NOMO-1 (cell line): ENCODE measurements around the gene RAB28.

ENCODE experiments used
- DNase-seq, 2 experiments: peaks; one replicate each; lab custom pipeline; 2025; ENCODE audit not compliant: unreplicated experiment in 2 of 2; lab: John Stamatoyannopoulos, UW

Gene RAB28

DNA sequence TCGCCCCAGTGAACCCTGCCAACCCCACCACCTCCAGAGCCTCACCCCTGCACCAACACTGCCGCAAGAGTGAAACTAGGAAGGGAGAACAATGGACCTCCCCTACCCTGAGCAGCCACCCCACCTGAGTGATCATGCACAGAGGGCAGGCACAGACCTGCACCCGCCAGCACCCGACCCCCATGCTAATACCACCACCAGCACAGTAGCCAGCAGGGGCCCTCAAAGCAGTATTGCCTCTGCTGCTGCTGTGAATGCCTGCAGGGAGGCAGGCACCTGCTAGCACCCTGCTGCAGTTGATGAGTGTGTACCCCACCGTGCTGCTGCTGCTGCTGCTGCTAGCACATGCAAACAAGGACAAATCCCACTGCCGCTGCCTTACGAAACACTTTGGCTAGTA lies 100.1 kb downstream of the RAB28 start:
- no peak for DNase-seq

DNA sequence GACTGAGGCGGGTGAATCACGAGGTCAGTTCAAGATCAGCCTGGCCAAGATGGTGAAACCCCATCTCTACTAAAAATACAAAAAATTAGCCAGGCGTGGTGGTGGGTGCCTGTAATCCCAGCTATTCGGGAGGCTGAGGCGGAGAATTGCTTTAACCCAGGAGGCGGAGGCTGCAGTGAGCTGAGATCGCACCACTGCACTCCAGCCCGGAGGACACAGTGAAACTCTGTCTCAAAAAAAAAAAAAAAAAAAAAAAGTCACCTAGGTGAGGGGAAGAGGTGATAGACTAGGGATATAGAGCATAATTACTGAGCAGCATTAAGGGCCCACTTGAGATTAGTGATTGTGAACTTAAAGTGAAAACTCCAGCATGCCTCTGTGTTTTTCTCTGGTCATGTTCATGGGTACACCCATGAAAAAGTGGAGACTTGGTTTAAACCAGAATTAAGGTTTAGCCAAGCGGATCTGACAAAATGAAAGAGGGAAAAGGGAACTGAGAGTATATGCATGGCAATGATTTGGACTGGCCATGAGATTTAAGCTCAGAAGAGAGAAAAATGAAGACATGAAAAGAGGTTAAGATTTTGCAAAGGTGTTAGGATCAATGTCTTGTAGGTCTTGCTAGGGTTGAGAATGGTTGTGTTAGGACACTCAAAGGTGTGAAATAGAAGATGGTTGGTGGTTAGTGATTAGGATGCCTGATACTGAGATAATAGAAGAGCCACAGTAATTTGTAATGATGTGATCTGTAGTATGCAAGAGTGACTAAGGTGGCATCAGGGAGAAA lies 105.0 kb downstream of the RAB28 start:
- no peak for DNase-seq

DNA sequence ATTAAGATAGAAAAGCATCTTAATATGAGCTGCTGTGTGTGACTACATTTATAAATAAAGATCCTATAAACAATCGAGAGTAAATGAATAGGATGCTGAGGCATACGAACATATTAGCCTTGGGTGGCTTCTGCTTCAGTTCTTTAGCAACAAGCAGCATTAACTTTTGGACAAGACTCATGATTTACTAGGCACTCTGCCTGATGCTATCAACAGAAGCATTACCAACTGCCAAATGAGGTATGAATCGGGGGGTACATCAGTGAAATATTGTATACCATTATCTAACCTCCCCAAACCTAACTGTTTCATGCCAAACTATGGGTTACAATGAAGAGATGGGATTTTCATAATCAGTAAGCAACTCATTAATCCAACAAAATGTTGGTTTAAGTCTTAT lies 113.1 kb downstream of the RAB28 start:
- DNase-seq = no peak

DNA sequence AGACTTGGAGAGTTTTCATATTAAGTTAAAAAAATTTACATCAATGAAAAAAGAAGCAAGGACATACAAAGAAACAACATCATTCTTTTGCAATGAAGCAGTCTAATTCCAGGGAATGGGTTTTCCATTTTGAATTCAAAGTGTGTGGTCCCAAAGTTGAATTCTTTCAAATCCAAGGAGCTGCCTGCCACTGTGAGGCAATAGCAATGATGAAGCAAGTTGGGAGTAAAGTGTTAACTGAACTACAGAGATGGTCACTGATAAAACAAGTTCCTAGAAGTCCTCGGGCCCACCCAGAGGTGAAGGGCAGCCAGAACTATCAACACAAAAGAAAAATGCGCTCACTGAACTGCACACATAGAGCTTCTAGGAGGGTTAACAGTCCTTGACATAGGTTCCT lies 115.9 kb downstream of the RAB28 start:
- DNase-seq = no peak

DNA sequence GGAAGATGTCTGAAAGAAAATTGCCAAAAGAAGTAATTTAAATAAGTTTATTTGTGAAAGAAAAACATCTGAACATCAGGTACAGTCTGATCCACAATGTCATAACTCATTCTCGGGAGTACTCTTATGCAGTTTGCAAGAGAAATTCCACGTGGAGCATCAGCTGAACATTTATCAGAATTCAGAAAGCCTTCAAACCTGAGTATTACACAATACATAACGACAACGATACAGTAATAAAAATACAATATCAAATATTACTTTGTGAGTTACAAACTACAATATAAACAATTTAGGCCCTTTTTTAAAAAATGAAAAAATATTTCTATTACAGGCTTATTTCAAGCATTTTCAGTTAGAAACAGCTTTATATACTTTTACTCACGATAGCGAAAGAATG lies 116.4 kb downstream of the RAB28 start:
- DNase-seq = no peak

DNA sequence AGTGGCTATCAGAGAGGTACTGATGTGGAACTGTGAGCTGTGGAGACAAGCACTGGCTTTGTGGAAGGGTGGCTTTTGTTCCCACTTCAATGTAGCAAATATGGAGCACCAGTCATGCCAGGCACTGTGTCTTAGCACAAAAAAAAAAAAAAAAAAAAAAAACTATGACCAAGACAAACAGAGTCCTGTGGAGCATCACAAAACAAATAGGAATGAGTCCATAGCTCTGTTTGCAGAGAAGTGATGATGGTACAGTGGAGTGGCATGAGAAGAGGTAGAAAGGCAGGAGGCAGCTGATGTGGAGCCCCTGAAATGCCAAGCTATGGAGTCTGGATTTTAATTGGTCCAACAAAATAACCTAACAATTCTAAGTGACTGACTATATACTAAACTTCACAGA lies 116.9 kb downstream of the RAB28 start:
- DNase-seq = no peak

DNA sequence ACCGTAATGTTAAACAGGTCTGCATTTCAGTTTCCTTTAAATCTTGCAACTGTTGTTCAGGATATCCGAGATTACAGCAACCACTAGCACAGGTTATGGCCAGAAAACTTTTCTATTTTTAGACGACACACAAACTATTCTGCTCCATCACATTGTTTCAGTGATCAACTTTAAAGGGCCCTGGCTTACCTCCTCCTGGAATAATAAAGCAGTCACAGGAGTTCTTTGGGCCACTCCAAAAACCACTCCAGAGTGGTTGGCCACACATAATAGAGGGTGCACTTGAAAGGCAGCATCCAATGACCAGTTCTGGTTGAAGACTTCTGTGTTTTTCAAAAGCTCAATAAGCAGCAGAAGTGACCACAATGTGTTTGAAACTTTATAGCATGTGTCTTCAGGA lies 118.9 kb downstream of the RAB28 start:
- no peak for DNase-seq

DNA sequence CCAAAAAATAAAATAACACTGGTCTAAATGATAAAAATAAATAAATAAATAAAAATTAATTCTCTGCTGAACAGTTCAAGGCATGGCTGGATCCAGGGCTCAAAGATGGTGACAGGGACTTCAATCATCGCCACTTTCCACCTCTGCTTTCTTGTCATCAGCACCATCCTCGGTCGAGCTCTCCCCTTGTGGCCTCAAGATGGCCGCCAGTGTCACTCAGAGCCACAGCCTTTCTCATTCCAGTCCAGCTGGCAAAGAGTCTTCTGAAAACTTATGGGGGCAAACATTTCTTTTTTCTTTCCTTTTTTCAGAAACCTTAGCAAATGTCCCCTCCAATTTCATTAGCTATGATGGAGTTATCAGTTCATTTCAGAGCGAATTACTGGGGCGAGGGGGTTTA lies 119.5 kb downstream of the RAB28 start:
- no peak for DNase-seq

DNA sequence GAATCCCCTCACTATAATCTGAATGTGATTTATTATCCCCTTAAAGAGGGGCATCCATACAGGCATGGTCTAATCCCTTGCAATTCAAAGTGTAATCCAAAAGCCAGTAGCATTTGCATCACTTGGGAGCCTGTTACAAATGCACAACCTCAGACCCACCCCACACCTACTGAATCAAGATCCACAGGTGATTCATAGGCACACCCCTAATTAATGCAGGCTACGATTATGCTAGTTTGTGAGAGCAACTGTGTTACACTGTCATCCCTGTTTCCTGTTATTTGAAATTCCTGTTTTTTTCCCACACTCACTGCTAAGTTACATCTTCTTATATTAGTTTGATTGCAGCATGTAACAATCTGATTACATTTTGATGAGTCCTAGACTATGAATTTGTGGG lies 120.0 kb downstream of the RAB28 start:
- DNase-seq = no peak

DNA sequence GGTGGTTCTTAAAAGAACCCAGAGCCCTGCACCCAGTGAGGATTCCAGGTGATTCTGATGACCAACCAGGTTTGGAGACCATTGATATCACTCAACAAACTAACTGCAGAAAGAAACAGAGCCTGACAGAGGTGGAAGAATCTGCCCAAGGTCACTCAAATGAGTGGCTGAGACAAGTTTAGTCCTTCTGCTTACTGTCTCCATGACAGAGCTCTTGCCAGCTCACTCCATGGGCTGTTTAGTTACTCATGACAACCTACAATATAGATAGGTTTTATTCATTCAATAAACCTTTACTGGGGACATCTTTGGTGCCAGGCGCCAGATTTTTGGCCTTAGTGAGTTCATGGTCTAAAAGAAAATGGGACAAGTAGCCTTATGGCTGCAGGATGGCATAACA lies 124.3 kb downstream of the RAB28 start:
- DNase-seq = no peak

DNA sequence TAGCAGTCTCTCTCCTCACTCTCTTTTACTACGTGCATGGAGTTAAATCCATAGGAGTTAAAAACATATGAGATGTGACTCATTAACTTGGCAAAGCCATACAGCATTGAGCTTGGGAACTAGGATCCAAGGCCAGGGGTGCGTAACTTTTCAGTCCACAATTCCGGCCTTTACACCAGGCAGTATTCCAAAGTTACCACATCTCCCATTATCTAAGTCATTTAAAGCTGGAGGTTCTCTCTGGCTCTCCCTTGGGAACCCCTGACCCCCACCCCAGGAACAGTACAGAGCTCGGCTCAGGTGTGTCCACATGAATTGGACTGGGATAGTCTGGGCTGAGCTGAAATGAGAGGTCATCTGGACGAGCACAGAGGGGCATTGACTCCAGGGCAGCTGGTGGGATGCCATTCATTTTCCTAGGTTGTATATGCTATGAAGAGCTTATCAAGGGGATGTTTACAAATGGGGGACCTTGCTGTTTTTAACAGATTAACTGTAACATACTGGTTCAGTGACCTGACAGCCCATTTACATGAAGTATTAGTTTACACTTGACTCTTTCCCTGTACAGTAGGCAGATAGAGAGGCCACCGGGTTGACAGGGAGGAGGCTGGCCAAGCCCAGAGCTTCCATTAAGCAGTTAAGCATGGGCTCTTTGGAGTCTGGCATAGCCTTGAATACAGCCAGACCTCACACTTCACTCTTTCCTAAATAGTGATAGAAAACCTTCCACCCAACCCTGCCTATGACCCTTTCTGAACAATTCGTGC lies 128.8 kb downstream of the RAB28 start:
- no peak for DNase-seq

DNA sequence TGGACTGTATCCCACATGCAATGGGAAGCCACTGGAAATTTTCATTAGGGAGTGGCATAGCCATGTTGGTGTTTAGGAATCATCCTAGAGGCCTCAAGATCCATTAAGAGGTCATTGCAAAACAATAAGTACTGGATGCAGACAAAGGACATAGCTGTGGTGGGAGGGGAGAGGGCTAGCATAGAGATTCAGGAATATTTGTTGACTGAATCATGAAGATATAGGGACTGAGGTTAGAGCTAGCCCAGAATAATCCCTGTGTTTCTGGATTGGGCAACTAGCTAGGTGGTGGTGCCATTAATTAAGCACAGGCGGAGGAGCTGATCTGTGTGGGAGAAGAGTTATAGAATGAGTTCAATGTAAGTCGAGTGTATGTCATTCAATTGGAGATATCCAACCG lies 135.0 kb downstream of the RAB28 start:
- DNase-seq = no peak

DNA sequence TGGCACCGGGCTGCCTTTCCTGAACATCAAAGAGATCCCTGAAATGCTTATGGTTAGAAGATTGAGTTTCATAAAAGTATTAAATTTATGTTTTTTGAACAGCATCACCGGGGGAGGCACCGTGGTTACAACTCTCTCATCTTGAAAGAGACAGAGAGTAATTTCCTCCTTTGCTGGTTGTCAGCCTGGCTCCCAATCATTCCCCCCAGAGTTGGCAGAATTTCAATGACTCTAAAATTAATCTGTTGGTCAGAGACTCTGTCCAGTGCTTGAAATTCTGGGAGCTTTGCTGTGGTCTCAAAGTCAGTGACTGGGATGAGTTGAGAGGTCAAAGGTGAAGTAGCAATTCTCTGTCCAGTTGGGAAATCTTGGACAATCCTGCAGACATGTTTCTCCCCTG lies 135.9 kb downstream of the RAB28 start:
- DNase-seq = no peak

DNA sequence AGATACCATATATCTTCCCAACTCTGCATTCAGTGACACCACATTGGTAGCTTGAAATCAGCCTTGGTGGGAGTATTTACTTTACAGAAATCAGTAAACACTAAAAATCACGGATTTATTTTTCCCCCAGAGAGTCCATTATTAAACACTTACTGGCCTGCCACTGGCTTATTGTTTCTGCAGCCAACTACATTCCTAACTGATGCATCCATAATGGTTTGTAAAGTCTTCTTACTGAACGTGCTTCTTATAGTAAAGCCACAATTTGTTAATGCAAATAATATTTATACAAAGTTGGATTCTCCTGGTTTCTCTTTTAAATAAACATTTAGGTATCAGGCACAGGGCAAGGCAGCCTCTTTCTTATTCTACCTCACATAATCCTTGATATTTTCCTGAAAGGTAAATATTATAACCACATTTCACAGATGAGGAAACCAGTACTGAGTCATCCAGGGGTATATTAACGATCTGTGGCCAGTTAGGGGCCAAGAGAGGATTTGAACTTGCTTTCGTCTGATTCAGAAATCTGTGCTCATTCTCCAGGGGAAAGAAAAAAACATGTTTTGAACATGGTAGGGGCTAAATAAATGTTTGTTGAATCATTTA lies 136.5 kb downstream of the RAB28 start:
- no peak for DNase-seq

DNA sequence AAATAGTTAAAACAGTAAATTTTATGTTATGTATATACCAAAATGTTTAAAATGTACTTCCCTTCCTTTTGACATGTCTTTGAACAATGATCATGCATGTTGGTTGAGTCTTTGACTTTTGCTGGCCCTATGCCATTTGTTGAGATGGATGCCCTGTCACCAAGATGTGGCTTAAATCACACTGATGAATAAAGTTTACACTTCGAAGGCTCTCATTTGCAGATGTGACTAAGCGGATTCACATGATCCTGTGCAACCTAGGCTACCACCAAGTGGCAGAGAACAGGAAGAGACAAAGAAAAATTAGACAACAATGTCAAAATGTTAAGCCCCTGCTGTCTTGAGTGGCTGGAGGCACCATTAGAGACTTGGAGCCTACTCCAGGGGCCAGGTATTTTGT lies 139.9 kb downstream of the RAB28 start:
- DNase-seq = no peak

DNA sequence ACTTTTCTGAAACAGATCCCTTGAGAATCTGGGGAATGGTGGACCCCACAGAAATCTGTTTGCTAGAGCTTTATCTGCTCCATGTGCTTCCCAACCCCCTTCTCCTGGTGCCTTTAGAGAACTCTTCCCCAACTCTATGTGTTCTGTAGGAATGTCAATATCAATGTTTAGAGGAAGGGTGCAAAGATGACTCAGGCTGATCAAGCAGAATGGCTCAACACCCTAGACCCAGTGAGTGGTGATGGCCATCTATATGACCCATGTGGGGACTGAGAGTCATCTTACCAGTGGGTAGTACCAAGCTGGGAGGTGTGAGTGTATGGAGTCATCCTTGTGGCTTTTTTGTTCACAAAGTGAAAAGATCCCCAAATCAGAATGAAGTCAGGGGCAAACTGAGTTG lies 143.5 kb downstream of the RAB28 start:
- no peak for DNase-seq

DNA sequence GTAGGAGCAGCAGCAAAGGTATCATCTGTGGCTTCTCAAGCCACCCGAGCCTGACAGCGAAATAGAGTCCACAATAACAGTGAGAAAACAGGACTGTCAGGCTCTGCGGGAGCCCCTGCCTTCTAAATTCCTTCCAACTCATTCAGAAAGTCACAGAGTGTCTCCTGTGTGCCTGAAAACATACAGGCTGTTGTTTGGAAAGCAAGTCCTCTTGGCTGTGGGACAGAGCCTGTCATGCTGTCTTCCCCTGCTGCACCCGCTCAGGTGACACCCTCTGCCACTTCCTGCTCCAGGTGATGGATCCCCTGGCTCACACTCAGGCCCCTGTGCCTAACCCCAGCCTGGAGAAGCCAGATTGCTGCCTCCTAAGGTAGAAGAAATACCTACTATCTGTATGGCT lies 152.3 kb downstream of the RAB28 start:
- no peak for DNase-seq

DNA sequence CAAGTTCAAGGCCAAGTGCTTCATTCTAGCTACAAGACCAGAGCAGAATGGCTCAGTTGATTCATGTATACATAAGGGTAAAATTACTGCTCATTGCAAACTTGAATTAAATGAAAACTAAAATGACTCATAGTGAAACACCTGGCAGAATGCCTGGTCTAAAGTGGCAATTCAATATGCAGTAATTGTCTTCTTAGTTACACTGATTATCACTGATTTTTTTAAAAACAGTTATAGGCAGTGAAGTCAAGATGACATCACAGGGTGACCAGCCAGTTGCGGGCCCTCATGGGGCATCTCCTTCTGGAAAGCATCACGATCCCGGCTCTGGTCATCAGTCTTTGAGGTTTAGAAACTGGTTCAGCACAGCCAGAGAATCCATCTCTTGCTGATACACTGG lies 154.2 kb downstream of the RAB28 start:
- no peak for DNase-seq

DNA sequence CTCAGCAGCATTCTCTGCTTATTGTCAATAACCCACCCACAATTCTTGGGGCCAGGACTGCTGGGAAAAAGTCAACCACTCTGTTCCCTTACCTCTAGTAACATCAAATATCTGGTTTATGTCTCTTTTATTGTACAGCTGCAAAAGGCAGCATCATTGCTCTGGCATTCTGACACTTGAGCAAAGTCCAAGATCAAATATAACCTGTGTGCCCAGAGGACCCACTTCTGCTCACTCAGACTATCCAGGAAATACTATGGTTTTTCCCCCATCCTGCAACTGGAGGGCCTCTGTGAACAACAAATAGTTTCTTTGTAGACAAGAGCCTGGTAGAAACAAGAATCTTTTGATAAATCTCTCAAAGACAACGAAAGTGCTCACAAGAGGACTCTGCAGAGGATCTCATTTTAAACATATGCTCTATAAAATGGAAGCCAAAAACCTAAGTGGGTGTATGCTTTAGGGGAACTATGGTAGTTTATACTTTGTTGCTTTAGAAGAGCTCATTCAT lies 154.7 kb downstream of the RAB28 start:
- no peak for DNase-seq

DNA sequence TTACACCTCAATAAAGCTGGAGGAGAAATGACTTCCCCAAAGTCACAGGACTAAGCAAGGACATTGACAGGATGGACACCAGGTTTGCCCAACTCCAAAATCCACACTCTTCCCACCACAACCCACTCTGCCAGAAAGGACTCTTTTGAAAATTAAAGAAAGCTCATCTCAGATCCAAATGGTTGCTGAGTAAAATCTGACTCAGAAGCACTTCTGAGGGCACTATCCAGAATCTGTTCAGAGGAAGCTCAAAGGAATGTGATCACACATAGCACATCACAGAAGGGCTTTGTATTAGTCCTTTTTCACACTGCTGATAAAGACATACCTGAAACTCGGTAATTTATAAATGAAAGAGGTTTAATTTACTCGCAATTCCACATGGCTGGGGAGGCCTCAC lies 155.5 kb downstream of the RAB28 start:
- no peak for DNase-seq

DNA sequence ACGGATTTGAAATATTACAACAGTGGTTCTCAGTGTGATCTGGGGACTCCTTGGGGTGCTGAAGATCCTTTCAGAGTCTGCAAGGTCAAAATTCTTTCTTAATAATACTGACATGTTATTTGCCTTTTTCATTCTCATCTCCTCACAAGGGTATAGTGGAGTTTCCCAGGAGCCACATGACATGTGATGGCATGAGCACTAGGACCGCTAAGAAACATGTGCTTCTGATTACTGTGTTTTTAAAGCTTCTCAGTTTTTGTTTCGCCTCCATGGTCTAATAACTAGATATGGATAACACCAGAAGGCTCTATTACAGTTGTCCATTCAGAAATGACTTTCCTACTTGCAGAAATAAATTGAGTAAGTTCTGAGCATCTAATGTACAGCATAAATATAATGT lies 156.1 kb downstream of the RAB28 start:
- DNase-seq = no peak

DNA sequence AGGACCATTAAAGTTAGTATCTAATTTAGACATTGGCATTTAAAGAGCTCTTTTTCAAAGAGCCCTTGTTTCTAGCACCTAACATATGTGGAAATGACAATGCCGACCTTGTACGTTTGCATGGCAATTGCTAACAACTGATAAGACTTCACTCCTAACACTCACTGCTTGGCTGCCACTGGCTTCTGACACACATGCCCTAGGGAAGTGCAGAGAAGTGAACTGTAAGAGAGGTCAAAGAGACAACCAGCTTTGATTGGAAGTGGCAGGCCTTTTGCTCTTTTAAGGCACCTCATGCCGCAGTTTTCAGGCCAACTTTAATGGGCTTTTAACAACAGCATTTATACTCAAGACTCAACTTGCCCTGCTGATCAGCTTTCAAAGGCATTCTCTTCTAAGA lies 158.4 kb downstream of the RAB28 start:
- no peak for DNase-seq
